Measurements from ENCODE around the gene SUV39H1. TPM values are rescaled to one million over a fixed set of nuclear protein-coding genes. Genes with fewer than 3 reads are reported as not detected.

The SUV39H1 gene
- total and polyA plus RNA-seq, 2 of the 8 experiments (the other 6 are each of a cell fraction or from before 2014, with no cell fraction given), result 14.8 to 27.8 TPM

GRCh38 chrX:48676893-48677270, 19.7 kb upstream of the SUV39H1 start (continued):
- no peak for TF ChIP-seq CHD7 (IDR thresholded peaks at IDR 0.05; ENCODE audit: insufficient replicate concordance, low read length)
- TF ChIP-seq RXRA (IDR thresholded peaks at IDR 0.05; ENCODE audit: insufficient read depth, low read depth, low read length), result no peak
